ENCODE data around the gene MMP24. TPM values are rescaled to one million over a fixed set of nuclear protein-coding genes. Genes with fewer than 3 reads are reported as not detected.

Gene MMP24
- total and polyA plus RNA-seq, 2 experiments from 2014 or later, result 2.0 to 27.3 TPM

GRCh38 chr20:35240811-35241293 is 14.4 kb downstream of the MMP24 start:
- Histone ChIP-seq H3K4me2 (no peak overlapping the region), H4K20me1 (replicated peaks; ENCODE audit: insufficient read depth) (no peaks in the 10 kb centered on the region), H3K27me3 (ENCODE audit: insufficient read depth) (no peaks in the 10 kb centered on the region), H3K4me1 (ENCODE audit: insufficient read depth) (peaks cover 8% of the 10 kb centered on the region), H3K79me2 (replicated peaks; ENCODE audit: insufficient read depth) (no peaks in the 10 kb centered on the region), H3K9me2 (ENCODE audit: insufficient read depth) (no peaks in the 10 kb centered on the region), H3F3A (replicated peaks; ENCODE audit: low read depth) (no peaks in the 10 kb centered on the region), H3K27ac (ENCODE audit: low read depth) (no peak overlapping the region), H3K4me3 (no peak overlapping the region), H3K36me3 (ENCODE audit: insufficient read depth) (no peaks in the 10 kb centered on the region), H2AFZ (no peak overlapping the region)
- ATAC-seq (peak; percentile 40; the same call in 2 of the 3 replicates), DNase-seq (ENCODE audit: low spot score) (no peak)
- Mint-ChIP-seq H3K36me3 (ENCODE audit: low read depth) (no peaks in the 10 kb centered on the region), H3K9me3 (no peaks in the 10 kb centered on the region), H3K4me3 (no peak overlapping the region), H3K4me1 (peaks cover 10% of the 10 kb centered on the region; the same call in 2 of the 3 replicates), H3K27ac (no peak overlapping the region), H3K27me3 (ENCODE audit: insufficient read depth, low read depth, poor library complexity) (peaks cover 7% of the 10 kb centered on the region)
- TF ChIP-seq POLR2AphosphoS5 (IDR thresholded peaks at IDR 0.05; ENCODE audit: low read depth), result no peak
- TF ChIP-seq EZH2 (IDR thresholded peaks at IDR 0.05; ENCODE audit: low read depth, unreplicated experiment), result no peak
- TF ChIP-seq NANOG (IDR thresholded peaks at IDR 0.05; ENCODE audit: borderline replicate concordance), result no peak
- no peak for TF ChIP-seq STAT1 (IDR thresholded peaks at IDR 0.05; ENCODE audit: unreplicated experiment)
- TF ChIP-seq JUNB (IDR thresholded peaks at IDR 0.05; ENCODE audit: unreplicated experiment), result no peak
- TF ChIP-seq REST (IDR thresholded peaks at IDR 0.05; ENCODE audit: unreplicated experiment), result no peak
- TF ChIP-seq, protein P1, sequence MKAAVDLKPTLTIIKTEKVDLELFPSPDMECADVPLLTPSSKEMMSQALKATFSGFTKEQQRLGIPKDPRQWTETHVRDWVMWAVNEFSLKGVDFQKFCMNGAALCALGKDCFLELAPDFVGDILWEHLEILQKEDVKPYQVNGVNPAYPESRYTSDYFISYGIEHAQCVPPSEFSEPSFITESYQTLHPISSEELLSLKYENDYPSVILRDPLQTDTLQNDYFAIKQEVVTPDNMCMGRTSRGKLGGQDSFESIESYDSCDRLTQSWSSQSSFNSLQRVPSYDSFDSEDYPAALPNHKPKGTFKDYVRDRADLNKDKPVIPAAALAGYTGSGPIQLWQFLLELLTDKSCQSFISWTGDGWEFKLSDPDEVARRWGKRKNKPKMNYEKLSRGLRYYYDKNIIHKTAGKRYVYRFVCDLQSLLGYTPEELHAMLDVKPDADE (IDR thresholded peaks at IDR 0.05), result no peak
- TF ChIP-seq, protein P2, sequence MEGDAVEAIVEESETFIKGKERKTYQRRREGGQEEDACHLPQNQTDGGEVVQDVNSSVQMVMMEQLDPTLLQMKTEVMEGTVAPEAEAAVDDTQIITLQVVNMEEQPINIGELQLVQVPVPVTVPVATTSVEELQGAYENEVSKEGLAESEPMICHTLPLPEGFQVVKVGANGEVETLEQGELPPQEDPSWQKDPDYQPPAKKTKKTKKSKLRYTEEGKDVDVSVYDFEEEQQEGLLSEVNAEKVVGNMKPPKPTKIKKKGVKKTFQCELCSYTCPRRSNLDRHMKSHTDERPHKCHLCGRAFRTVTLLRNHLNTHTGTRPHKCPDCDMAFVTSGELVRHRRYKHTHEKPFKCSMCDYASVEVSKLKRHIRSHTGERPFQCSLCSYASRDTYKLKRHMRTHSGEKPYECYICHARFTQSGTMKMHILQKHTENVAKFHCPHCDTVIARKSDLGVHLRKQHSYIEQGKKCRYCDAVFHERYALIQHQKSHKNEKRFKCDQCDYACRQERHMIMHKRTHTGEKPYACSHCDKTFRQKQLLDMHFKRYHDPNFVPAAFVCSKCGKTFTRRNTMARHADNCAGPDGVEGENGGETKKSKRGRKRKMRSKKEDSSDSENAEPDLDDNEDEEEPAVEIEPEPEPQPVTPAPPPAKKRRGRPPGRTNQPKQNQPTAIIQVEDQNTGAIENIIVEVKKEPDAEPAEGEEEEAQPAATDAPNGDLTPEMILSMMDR (conservative IDR thresholded peaks at IDR 0.05; ENCODE audit: low read depth in 2 of 2), result no peak
- no peak for TF ChIP-seq EZH2phosphoT487 (IDR thresholded peaks at IDR 0.05; ENCODE audit: unreplicated experiment)
- no peak for TF ChIP-seq CREB1 (CRISPR knock-in tag; IDR thresholded peaks at IDR 0.05; ENCODE audit: low read depth)
- TF ChIP-seq, protein P3, sequence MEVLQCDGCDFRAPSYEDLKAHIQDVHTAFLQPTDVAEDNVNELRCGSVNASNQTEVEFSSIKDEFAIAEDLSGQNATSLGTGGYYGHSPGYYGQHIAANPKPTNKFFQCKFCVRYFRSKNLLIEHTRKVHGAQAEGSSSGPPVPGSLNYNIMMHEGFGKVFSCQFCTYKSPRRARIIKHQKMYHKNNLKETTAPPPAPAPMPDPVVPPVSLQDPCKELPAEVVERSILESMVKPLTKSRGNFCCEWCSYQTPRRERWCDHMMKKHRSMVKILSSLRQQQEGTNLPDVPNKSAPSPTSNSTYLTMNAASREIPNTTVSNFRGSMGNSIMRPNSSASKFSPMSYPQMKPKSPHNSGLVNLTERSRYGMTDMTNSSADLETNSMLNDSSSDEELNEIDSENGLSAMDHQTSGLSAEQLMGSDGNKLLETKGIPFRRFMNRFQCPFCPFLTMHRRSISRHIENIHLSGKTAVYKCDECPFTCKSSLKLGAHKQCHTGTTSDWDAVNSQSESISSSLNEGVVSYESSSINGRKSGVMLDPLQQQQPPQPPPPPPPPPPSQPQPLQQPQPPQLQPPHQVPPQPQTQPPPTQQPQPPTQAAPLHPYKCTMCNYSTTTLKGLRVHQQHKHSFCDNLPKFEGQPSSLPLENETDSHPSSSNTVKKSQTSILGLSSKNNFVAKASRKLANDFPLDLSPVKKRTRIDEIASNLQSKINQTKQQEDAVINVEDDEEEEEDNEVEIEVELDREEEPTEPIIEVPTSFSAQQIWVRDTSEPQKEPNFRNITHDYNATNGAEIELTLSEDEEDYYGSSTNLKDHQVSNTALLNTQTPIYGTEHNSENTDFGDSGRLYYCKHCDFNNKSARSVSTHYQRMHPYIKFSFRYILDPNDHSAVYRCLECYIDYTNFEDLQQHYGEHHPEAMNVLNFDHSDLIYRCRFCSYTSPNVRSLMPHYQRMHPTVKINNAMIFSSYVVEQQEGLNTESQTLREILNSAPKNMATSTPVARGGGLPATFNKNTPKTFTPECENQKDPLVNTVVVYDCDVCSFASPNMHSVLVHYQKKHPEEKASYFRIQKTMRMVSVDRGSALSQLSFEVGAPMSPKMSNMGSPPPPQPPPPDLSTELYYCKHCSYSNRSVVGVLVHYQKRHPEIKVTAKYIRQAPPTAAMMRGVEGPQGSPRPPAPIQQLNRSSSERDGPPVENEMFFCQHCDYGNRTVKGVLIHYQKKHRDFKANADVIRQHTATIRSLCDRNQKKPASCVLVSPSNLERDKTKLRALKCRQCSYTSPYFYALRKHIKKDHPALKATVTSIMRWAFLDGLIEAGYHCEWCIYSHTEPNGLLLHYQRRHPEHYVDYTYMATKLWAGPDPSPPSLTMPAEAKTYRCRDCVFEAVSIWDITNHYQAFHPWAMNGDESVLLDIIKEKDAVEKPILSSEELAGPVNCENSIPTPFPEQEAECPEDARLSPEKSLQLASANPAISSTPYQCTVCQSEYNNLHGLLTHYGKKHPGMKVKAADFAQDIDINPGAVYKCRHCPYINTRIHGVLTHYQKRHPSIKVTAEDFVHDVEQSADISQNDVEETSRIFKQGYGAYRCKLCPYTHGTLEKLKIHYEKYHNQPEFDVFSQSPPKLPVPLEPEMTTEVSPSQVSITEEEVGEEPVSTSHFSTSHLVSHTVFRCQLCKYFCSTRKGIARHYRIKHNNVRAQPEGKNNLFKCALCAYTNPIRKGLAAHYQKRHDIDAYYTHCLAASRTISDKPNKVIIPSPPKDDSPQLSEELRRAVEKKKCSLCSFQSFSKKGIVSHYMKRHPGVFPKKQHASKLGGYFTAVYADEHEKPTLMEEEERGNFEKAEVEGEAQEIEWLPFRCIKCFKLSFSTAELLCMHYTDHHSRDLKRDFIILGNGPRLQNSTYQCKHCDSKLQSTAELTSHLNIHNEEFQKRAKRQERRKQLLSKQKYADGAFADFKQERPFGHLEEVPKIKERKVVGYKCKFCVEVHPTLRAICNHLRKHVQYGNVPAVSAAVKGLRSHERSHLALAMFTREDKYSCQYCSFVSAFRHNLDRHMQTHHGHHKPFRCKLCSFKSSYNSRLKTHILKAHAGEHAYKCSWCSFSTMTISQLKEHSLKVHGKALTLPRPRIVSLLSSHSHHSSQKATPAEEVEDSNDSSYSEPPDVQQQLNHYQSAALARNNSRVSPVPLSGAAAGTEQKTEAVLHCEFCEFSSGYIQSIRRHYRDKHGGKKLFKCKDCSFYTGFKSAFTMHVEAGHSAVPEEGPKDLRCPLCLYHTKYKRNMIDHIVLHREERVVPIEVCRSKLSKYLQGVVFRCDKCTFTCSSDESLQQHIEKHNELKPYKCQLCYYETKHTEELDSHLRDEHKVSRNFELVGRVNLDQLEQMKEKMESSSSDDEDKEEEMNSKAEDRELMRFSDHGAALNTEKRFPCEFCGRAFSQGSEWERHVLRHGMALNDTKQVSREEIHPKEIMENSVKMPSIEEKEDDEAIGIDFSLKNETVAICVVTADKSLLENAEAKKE (CRISPR knock-in tag; IDR thresholded peaks at IDR 0.05), result no peak
- TF ChIP-seq ZNF114 (CRISPR knock-in tag; IDR thresholded peaks at IDR 0.05), result no peak
- no peak for TF ChIP-seq ZNF331 (CRISPR knock-in tag; IDR thresholded peaks at IDR 0.05; ENCODE audit: low read depth)

All from GM23338 (cell line).